Keratinocyte (primary cell): Measurements from ENCODE around the gene PFAS. TPM values are rescaled to one million over a fixed set of nuclear protein-coding genes. Genes with fewer than 3 reads are reported as not detected.

Source experiments
- DNase-seq: peaks from one replicate; pipeline ENCODE4 v3.0.0-alpha.2; 2011; ENCODE audit warnings: low read depth, missing footprints, low spot score
- FAIRE-seq: peaks from 2 replicates; lab custom pipeline; 2011; peaks lifted over from hg19 to GRCh38; lab: Jason Lieb, UNC
- H2AFZ ChIP-seq: 2 replicates; pipeline ENCODE4 v1.6.0; 2012; ENCODE audit warnings: low read length, control low read depth, inconsistent platforms; ENCODE audit not compliant: control insufficient read depth
- H3K27ac ChIP-seq: 2 replicates; pipeline ENCODE4 v1.5.1; 2011; ENCODE audit warnings: low read length; ENCODE audit not compliant: control insufficient read depth, insufficient read depth
- H3K27me3 ChIP-seq: 3 replicates; pipeline ENCODE4 v1.6.0; 2011; ENCODE audit warnings: low read length; ENCODE audit not compliant: control insufficient read depth, insufficient read depth; ENCODE audit errors: extremely low read depth
- H3K36me3 ChIP-seq, 2 experiments: 2 replicates in 1 of 2; 3 replicates in 1 of 2; pipeline ENCODE4 v1.5.1; 2011; ENCODE audit warnings: low read length in 2 of 2, mild to moderate bottlenecking in 1 of 2; ENCODE audit not compliant: control insufficient read depth in 2 of 2, insufficient read depth in 2 of 2; ENCODE audit errors: extremely low read depth in 1 of 2
- H3K4me1 ChIP-seq: 3 replicates; pipeline ENCODE4 v1.5.1; 2011; ENCODE audit warnings: low read length; ENCODE audit not compliant: control insufficient read depth, insufficient read depth; ENCODE audit errors: extremely low read depth
- H3K4me2 ChIP-seq: 3 replicates; pipeline ENCODE4 v1.6.0; 2011; ENCODE audit warnings: low read depth, low read length; ENCODE audit not compliant: control insufficient read depth, insufficient read depth; ENCODE audit errors: extremely low read depth
- H3K4me3 ChIP-seq, 3 experiments: fragments of 200-600 bp in 1 of 3; sonication (generic) in 1 of 3; 2 replicates in 2 of 3; 3 replicates in 1 of 3; pipeline ENCODE4 v1.5.1; 2011 to 2016; ENCODE audit warnings: low read length in 3 of 3, mild to moderate bottlenecking in 3 of 3, control low read depth in 2 of 3, inconsistent platforms in 1 of 3, low read depth in 1 of 3, mixed read lengths in 1 of 3, mixed run types in 1 of 3, moderate library complexity in 1 of 3; ENCODE audit not compliant: control insufficient read depth in 2 of 3, insufficient read depth in 2 of 3; ENCODE audit errors: extremely low read depth in 1 of 3
- H3K79me2 ChIP-seq: 2 replicates; pipeline ENCODE4 v1.6.0; 2012; ENCODE audit warnings: low read length; ENCODE audit not compliant: control insufficient read depth, insufficient read depth
- H3K9ac ChIP-seq: 3 replicates; pipeline ENCODE4 v1.6.0; 2011; ENCODE audit warnings: low read length; ENCODE audit not compliant: control insufficient read depth, insufficient read depth; ENCODE audit errors: extremely low read depth
- H3K9me1 ChIP-seq: 3 replicates; pipeline ENCODE4 v1.6.0; 2011; ENCODE audit warnings: low read length; ENCODE audit not compliant: control insufficient read depth, insufficient read depth; ENCODE audit errors: extremely low read depth
- H3K9me3 ChIP-seq: 2 replicates; pipeline ENCODE4 v1.5.1; 2012; ENCODE audit warnings: low read depth, low read length; ENCODE audit not compliant: control insufficient read depth
- H4K20me1 ChIP-seq: 3 replicates; pipeline ENCODE4 v1.6.0; 2011; ENCODE audit warnings: low read length; ENCODE audit not compliant: control insufficient read depth, insufficient read depth; ENCODE audit errors: extremely low read depth
- CTCF ChIP-seq, 3 experiments: IDR thresholded peaks in 1 of 3; conservative IDR thresholded peaks in 1 of 3; optimal IDR thresholded peaks in 1 of 3; 2 replicates in 2 of 3; 3 replicates in 1 of 3; pipeline versions ENCODE3 to v1.5.1; 2011; ENCODE audit warnings: low read length in 3 of 3, mild to moderate bottlenecking in 3 of 3, moderate library complexity in 2 of 3, control low read depth in 1 of 3, inconsistent platforms in 1 of 3; ENCODE audit not compliant: insufficient read depth in 2 of 3; ENCODE audit errors: extremely low read depth in 1 of 3
- EZH2 ChIP-seq: IDR thresholded peaks from one replicate; pipeline ENCODE4 v1.6.1; 2012; ENCODE audit warnings: inconsistent platforms, mild to moderate bottlenecking, low read length, moderate library complexity
- dilution Hi-C: fragments of 300-500 bp; cut with MboI; formaldehyde crosslinking; loops from one replicate; pipeline ENCODE4 v1.7.0; 2020; ENCODE audit warnings: low sequenced_read_pairs; ENCODE audit not compliant: extremely low pct_ligation_motif_present
- polyA plus RNA-seq, 5 experiments: library from polyadenylated mRNA; depleted of rRNA in 3 of 5; stranded (reverse) in 3 of 5; stranded (forward) in 1 of 5; unstranded in 1 of 5; fragments of >200 nt; gene quantifications; 1 replicate in 1 of 5; 2 replicates in 3 of 5; 3 replicates in 1 of 5; pipeline versions ENCODE4 v1.2.1 to v1.2.3, GENCODE V29; 2011 to 2012; ENCODE audit warnings: missing spikeins in 2 of 5, low read depth in 1 of 5, low replicate concordance in 1 of 5

The PFAS gene
- polyA plus RNA-seq, 1 donor (not counting 4 experiments of a cell fraction or from before 2014, with no cell fraction given): 14.1 TPM

GRCh38 chr17:8312726-8313600 is 63.9 kb downstream of the PFAS start:
- H3K9me3 ChIP-seq: no peaks in the 10 kb centered on the region
- dilution Hi-C loops: no loop called here
- H3K36me3 ChIP-seq: no peaks in the 10 kb centered on the region
- FAIRE-seq: no peak
- no peak overlapping the region for H3K27ac ChIP-seq
- no peak for TF ChIP-seq EZH2
- no peak for TF ChIP-seq CTCF (optimal IDR thresholded peaks at IDR 0.05 in 1 of 3, IDR thresholded peaks at IDR 0.05 in 1 of 3, conservative IDR thresholded peaks at IDR 0.05 in 1 of 3; ENCODE audit: extremely low read depth in 1 of 3, insufficient read depth in 2 of 3, low read length in 3 of 3)
- peaks cover 6% of the 10 kb centered on the region for H3K4me1 ChIP-seq
- peaks cover 43% of the 10 kb centered on the region for H3K27me3 ChIP-seq
- no peak for DNase-seq
- no peaks in the 10 kb centered on the region for H3K9me1 ChIP-seq
- H3K79me2 ChIP-seq: no peaks in the 10 kb centered on the region
- no peak overlapping the region for H3K9ac ChIP-seq
- H4K20me1 ChIP-seq: no peaks in the 10 kb centered on the region
- no peak overlapping the region for H3K4me2 ChIP-seq
- H2AFZ ChIP-seq: no peak overlapping the region
- no peak overlapping the region for H3K4me3 ChIP-seq

- DNase-seq (no peak), FAIRE-seq (no peak)
- peak overlapping the region in 1 of 3 experiments; percentile 27 for H3K4me3 ChIP-seq
- no peak for TF ChIP-seq CTCF (optimal IDR thresholded peaks at IDR 0.05 in 1 of 3, IDR thresholded peaks at IDR 0.05 in 1 of 3, conservative IDR thresholded peaks at IDR 0.05 in 1 of 3; ENCODE audit: extremely low read depth in 1 of 3, insufficient read depth in 2 of 3, low read length in 3 of 3)
- TF ChIP-seq EZH2: no peak
- H3K4me1 ChIP-seq: peaks cover 6% of the 10 kb centered on the region
- no peaks in the 10 kb centered on the region for H4K20me1 ChIP-seq
- H3K36me3 ChIP-seq: no peaks in the 10 kb centered on the region
- no peaks in the 10 kb centered on the region for H3K9me3 ChIP-seq
- no peak overlapping the region for H3K9ac ChIP-seq
- no peaks in the 10 kb centered on the region for H3K79me2 ChIP-seq
- H2AFZ ChIP-seq: peak overlapping the region; percentile 46
- peaks cover 43% of the 10 kb centered on the region for H3K27me3 ChIP-seq
- H3K9me1 ChIP-seq: no peaks in the 10 kb centered on the region
- dilution Hi-C loops: no loop called here
- no peak overlapping the region for H3K27ac ChIP-seq
- H3K4me2 ChIP-seq: peak overlapping the region; percentile 60
Measured at GRCh38 chr17:8314797-8315763, 66.0 kb downstream of the PFAS start.
